Suppressor macrophage treated with lipopolysaccharide for 1 hour (primary cell): ENCODE data around the gene KNDC1.

Experiments used
- DNase-seq, 3 donors: peaks; one replicate each; pipeline ENCODE4 v3.0.0-alpha.2; 2020 to 2022

The KNDC1 gene

DNA sequence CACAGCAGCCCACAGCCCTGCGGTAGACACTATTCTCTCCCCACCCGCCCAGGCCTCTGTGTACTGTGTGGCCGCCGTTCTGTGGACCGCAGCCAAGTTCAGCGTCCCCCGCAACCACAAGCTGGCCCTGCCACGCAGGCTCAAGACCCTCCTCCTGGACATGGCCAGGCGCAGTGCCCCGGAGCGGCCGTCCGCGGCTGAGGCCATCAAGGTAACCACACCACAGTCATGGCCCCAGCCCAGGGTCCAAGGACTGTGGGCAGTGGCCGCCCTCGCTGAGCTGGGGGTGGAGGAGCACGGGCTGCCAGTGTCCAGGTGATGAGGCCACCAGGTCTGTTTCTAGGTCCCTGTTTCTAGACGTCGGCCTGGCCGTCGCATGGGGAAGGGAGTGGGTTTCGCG, 35.6 kb downstream of the KNDC1 start:
- DNase-seq = no peak

DNA sequence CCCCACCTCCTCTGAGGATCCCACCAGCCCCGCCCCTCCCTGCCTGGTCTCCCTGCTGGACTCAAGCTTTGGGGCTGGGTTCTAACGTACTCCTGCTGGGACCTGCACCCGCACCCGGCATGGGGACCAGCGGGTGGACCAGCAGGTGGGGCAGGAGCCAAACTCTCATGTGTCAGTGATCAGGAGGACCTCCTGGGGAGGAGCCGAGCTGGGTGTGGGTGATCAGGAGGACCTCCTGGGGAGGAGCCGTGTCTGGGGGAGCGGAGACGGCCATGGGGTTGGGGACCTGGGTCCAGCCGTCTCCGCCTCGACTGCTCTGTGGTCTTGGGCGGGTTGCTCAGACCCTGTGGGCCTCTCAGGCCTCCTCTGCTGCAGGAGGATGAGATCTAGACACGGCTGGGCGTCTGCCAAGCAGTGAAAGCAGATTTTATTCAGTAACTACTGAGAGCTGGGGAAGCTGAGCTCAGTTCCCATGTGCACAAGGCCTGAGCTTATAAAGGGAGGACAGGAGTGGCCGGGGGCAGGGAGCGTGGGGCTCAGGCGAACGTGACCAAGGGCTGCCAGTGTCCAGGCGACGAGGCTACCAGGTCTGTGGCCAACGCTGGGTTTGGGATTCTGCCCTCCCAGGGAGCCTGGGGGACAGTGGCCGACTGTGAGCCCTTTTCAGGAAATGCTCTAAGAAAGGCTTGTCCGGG, 36.3 kb downstream of the KNDC1 start:
- DNase-seq = no peak

DNA sequence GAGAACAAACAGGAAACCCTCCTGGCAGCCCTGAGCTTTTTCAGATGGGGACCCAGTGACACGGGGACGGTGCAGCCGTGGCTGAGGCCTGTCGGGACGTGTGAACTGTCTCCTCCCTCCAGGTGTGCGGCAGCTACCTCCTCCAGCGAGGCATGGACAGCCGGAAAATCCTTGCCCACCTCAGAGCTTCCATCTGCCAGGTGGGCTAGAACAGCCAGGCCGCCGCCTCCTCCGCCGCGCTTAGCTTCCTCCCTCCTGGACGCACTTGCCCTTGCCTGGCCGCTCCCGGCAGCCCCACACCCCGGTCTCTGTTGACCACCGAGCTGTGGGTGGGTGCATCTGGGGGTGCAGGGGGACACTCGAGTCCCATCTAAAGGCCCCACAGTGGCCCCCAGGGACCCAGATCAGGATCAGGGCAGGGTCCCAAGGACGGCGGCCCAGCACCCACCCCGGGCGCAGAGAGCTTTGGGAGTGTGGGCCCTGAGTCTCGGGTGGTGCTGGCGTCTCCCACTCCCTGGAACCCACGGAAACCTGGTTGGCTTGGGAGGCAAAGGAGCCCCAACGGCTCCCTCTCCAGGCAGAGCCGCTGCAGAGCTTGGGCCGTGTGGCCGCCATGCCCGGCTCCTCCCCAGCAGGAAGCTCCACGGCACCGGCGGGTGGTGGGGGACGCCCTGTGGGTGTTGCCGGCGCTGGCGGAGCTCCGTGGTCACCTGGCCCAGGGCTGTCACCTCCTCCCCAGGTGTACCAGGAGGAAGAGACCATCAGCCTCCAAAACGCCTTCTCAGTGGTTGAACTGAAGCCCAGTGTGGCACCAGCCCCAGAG, 37.1 kb downstream of the KNDC1 start:
- no peak for DNase-seq

DNA sequence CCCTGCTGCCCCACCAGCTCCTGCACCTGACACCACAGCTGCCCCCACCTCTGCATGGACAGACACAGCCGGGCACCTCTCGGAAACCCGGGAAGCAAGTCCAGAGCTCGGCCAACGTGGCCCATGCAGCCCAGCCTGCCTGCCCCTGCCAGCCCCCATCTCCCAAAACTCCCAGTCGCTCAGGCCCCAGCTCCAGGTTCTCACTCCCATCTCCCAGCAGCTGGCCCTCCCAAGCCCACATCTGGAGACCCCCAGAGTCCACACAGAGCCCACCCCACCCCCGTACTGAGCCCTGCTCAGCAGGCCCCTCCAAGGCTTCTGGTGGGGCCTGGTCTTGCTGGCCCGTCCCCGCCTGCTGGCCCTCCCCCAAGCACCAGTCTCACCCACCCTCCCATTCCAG, 37.8 kb downstream of the KNDC1 start:
- no peak for DNase-seq

DNA sequence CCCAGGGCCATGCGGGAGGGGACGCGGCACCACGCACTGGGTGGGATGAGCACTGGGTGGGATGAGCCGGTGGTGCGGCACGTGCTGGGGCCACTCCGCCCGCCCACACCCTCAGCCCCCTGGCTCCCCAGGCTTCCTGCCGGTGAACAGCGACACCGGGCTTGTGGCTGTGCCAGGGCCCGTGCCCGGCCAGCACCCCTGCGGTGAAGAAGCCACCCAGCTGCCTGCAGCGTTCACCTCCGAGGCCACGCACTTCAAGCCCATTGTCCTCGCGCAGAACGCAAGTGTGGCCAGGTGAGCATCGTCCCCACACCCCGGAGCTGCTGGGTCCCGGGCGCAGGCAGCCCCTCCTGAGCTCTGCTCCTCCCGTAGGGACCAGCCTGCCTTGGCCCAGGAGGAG, 38.2 kb downstream of the KNDC1 start:
- DNase-seq = no peak

DNA sequence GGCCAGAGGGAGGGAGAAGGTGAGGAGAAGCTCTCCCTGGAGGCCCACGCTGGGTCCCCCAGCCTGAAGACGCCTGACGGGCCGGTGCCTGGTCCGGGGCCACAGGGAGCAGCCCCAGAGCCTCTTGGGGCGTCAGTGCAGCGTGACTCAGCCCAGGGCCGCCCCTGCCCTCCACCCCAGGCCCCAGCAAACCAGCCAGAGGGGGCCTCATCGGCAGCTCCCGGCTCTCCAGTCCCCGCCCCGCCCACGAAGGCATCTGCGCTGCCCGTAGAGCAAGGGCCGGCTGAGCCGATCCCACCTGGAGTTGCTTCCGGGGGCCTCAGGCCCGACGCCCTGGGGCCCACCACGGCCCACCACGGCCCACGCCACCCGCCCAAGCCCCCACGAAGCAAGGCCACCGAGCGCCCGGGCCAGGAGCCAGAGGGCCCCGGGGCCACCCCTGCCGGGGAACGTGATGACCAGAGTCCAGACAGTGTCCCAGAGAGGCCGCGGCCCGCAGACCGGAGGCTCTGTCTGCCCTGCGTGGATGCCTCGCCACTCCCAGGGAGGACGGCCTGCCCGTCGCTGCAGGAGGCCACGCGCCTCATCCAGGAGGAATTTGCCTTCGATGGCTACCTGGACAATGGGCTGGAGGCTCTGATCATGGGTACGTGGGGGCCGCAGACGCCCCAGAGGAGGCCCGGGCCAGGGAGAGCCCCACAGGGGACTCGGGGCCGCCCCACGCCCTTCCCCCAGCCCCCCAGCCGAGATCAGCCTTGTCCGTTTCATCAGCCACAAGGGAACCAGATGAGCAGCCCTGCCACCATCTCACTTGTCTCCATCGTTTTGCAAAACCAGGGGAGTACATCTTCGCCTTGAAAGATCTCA, 38.8 kb downstream of the KNDC1 start:
- DNase-seq = no peak

DNA sequence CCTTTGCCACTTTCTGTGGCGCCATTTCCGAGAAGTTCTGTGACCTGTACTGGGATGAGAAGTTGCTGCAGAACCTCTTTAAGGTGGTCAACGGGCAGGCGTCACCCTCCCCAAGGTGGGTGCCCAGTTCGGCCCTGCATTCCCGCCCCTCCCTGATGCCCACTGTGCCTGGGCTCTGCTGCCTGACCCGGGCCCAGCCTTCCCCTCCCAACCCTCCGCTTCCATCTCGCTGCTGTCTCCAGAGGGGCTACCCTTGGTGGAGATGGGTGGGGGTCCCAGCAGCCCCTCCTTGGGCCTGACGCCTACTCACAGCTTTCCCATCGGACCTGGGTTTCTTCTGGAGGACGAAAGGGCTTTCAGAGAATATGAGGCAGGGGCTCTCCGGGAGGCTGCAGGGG, 39.5 kb downstream of the KNDC1 start:
- no peak for DNase-seq

DNA sequence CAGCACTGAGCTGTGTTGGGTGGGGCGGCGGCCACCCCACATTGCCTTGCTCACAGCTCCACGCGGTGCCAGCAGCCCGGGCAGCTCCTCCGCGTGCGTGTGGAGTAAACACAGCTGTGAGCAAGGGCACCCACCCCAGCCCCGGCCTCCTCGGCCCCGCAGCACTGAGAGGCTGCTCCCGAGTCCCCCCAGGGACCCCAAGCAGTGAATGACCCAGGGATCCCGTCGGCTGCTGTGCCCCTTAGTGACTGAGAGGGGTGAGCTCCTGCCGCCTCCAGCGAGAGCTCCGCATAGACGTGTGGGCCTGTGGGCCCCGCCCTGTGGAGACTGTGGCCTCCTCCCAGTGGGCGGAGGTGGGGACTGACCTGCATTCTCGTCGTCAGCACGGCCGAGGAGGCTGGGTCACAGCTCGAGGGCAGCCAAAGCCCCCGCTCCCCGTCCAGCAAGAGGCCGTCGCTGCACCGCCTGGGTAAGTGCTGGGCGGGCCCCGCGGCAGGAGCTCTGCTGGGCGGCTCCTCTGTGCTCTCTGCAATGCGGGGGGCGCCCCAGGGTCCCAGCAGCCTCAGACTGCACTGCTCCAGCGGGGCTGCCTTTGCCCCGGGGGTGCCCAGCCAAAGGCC, 40.1 kb downstream of the KNDC1 start:
- no peak for DNase-seq

DNA sequence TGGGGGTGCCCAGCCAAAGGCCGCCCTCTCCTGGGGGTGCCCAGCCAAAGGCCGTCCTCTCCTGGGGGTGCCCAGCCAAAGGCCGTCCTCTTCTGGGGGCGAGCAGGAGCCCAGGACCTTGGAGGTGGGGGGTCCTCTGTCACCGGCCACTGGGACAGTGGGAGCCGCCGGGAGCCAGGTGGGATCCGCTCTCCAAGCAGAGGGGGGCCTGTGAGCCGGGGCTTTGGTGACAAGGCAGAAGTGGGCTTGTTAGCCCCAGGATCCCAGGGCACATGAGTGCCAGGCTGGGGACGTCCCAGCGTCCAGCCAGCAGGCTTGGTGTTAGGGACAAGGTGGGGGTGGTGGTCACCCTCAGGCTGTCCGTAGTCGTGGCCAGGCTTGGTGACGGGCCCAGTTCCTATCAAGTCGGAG, 40.6 kb downstream of the KNDC1 start:
- DNase-seq = no peak

DNA sequence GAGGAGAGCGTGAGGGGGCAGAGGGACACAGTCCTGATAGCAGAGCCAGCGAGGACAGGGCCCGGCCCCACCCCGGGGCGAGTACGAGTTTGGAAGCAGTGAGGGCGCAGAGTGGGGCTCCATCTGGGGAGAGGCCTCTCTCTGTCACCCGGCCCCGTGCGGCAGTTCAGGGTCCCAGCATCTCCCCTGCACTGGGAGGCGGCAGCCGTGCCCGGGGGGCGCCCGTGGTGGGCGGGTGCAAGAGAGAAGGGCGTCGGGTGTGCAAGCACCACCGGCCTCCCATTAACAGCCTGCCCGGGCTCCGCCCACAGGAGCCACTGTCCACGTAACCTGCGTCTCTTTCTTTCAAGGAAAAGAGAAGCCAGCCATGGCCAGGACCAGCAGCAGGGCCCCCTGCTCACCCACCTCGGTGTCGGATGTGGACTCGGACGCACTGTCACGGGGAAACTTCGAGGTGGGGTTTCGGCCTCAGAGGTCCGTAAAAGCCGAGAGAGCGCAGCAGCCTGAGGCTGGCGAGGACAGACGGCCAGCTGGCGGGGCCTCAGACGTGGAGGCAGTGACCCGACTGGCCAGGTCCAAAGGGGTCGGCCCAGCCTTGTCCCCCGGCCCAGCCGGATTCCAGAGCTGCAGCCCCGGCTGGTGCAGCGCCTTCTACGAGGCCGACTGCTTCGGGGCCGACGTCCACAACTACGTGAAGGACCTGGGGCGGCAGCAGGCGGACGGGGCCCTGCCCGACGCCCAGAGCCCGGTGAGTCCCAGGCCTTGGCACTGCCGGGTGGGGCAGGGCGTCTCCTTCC, 41.3 kb downstream of the KNDC1 start:
- no peak for DNase-seq

DNA sequence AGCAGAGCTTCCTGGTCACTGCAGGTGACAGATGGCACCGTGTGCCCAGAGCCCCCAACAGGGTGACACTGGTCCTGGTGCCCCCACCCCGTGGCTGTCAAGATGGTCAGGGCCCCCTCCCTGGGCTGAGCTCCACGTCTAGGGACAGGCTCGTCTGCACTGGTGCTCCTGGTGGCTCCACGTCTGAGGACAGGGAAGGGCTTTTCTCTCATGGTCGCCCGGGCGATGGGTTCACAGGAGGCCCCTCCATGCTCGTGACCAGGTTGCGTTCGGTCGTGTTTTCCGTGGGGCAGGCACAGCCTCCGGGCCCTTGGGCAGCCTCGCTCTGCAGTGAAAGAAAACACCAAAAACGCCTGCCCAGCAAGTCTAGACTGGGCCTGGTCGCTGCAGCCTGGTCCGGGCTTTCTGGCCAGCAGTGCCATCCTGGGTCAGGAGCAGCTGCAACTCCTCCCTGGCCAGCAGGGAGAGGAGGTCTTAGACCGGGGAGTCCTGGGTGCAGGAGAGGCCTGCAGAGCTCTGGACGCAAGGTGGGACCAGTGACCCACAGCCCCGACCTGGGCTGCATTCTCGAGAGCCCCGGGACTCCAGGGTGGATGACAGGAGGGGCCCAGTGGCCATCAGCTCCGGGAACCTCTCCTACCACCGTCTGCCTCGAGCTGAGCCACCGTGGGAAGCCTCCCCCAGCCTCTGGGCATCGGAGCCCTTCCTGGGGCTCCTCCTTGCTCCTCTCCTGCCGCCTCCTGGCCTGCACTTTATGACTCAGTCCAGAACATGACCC, 42.1 kb downstream of the KNDC1 start:
- no peak for DNase-seq

DNA sequence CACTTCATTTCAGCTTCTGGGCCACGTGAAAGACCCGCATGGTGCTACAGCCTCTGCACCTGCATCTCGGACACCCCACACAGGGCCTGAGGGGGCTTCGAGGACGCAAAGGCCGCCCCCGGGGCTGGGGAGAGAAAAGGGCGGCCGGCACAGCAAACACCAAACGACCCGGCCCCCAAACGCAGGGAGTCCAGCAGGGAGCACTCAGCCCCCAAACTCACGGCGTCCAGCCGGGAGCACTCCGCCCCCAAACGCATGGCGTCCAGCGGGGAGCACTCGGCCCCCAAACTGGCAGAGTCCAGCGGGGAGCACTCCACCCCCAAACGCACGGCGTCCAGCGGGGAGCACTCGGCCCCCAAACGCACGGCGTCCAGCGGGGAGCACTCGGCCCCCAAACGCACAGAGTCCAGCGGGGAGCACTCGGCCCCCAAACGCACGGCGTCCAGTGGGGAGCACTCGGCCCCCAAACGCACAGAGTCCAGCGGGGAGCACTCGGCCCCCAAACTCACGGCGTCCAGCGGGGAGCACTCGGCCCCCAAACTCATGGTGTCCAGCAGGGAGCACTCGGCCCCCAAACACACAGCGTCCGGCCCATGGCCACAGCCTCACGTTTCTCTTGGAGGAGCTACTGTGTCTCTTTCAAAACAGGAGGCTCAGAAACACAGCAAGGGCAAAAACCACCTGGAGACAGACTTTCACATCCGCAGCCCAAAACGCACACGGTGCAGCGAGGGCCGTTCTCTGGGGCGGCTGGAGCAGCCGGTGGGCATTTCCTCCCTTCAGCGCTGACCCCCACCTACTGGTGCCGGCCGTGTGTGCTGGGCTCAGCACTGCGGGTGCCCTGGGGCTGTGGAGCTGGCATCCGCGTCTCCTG, 43.0 kb downstream of the KNDC1 start:
- DNase-seq = no peak

DNA sequence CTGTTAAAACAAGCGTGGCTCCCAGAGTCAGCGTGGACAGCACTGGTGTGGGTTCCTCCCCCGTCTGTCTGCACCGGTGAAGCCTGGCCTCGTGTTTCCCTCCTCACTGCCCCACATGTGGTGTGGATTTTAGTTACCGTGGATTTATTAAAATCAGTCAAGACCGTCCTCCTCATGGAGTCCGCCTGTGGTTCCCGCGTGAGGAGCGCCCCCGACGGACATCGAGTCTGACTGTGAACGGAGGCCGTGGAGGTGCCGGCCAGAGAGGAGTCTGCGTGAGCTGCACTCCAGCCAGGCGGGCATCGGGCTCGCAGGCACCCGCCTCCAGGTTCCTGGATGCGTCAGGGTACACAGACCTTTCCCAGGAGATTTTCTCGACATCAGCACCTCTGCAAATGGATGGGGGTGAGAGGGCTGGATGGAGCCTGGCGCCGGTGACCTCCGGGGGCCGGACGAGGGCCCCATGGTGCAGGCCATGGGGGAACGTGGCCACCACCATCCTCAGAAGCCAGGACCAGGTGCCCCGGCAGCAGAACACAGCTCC, 43.7 kb downstream of the KNDC1 start:
- DNase-seq = no peak

DNA sequence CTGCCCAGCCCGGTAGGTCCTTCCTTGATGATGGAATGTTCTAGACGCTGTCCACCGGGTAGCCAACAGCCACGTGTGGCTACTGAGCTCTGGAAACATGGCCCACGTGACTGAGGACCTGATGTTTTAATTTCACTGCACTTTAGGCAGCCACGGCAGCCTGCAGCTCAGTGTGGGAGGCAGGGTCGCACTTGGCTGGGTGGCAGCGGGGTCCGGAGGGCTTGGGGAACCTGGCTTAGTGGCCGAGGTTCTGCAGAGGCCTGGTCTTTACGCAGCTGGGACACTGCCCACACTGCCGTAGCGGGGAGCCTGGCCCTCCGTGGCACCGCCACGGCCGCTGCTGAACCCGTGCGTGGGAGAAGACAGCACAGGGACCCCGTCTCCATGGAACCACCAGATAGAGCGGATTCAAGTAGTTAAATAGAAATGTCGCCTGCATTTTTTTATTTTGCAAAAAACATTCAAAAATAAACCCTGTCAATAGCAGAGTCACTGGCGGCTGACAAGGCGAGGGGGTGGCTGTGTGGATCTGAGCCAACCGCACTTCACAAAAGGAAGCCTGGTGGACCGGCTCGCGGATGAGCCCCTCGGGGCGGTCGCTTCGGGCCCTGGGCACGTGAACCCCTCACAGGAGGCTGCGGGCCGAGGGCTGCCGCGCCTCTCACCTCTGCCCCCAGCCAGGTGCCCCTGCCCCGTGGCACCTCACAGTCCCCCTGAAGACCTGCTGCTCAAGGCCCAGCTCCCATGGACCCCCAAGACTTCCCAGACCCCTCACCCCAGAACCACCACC, 44.4 kb downstream of the KNDC1 start:
- DNase-seq = no peak

DNA sequence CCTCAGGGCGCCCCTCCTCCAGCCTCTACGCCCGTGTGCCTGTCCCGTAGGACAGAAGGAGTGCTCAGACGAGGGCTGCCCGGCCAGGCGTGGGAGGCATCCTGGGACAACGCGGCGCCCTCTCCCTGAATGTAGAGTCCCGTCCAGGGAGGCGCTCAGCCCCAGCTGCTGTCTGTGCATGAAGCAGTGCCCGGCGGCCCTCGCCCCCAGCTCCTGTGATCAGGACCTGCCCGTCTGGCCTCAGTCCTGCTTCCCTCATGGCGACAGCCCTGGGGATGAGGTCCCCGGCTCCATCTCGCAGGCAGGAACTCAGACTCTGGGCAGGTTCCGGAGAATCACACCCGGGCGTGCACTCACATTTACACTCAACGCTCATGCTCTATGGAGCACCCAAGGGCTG, 45.1 kb downstream of the KNDC1 start:
- DNase-seq = no peak

DNA sequence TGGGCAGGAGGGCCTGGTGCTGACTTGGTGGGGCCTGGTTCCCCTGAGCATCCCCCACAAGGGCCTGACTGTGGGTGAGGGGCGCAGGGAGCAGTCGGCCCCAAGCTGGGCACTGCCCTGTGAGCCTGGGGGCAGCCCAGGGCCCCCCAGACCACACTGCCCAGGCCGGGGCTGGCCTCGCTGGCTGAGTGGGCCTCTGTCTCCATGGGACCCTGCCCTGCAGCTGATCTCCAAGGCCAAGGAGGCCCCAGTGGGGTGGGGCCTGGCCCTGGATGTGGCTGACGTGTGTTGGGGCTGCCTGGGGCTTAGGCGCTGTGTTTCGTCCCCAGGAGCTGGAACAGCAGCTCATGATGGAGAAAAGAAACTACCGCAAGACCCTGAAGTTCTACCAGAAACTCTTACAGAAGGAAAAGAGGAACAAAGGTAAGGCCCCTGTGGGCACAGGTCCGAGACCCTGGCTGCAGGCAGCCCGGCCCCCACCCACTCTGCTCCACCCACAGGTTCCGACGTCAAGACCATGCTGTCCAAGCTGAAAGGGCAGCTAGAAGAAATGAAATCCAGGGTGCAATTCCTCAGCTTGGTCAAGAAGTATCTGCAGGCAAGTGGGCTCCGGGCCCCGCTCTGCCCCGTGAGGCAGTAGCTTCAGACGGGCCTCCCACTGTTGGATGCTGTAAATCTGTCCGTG, 46.5 kb downstream of the KNDC1 start:
- DNase-seq = no peak

DNA sequence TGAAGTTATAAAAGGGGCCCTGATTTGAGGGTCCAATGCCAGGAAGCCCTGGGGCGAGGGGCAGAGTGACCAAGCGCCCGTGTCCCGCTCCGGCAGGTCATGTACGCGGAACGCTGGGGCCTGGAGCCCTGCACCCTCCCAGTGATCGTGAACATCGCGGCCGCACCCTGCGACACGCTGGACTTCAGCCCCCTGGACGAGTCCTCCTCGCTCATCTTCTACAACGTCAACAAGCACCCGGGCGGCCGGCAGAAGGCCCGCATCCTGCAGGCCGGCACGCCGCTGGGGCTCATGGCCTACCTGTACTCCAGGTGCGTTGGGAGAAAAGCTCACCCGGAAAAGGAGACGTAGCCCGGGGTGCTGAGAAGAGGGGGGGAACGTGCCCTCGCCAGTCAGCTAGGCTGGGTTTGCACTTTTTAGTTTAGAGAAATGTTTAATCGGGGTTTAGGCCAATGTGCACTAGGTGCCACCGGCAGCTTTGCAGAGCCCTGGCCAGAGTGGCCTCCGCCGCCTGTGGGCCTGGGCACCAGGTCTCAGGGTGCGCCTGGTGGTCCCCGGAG, 47.1 kb downstream of the KNDC1 start:
- no peak for DNase-seq

DNA sequence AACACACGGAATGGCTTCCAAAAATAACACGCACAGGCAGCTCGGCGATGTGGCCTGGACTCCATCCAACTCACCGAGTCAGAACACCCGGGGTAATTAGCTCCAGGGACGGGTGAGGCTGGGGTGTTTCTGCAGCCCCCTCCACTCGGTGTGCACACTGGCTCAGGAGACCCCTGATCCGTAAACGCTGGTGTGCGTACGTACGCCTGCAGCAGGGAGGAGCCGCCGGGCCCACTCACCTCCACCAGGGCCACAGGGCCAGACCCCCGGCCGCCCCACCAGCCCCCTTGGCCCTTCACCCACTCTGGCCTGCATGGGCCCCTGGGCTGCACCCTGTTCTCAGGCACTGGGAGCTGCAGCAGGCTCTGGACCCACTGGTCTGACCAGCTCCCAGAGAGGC, 47.6 kb downstream of the KNDC1 start:
- DNase-seq = no peak
